SIG-M5 treated with dmso at 0.1 percent for 504 hours (cell line): ENCODE results near the gene SP2.
A peak's percentile ranks its signal among the peaks of the same experiment; 100 is the strongest.

ENCODE experiments used
- DNase-seq: peaks from one replicate; lab custom pipeline; 2025; ENCODE audit not compliant: unreplicated experiment; lab: John Stamatoyannopoulos, UW

The SP2 gene

GRCh38 chr17:47895856-47896671 lies at the start of gene SP2:
Gene SP2 (plus strand): TSS chr17:47896236. CDS start chr17:47896287, 51 bp downstream.
- peak; percentile 100 for DNase-seq

GRCh38 chr17:47846716-47847340 lies 49.2 kb upstream of the SP2 start:
- DNase-seq, result no peak

GRCh38 chr17:47847341-47848197 lies 48.5 kb upstream of the SP2 start:
- DNase-seq, result no peak

GRCh38 chr17:47848198-47848513 lies 47.9 kb upstream of the SP2 start:
- DNase-seq, result no peak

DNA sequence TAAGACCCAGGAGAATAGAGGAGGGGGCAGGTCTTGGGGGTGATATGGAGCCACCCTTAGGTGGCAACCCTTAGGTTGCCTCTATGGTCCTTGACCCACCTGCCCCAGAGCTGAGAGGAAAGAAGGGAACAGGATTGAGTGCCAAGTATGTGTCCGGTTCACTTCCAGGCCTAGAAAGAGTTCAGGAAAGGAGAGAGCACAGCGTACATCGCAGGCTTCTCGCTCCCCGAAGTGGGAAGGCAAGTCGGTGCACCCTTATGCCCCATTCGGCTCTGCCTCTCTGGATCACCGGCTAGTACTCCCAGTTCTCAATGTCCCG lies 45.7 kb upstream of the SP2 start:
- DNase-seq, result no peak

- peak; percentile 72 for DNase-seq
Observed at GRCh38 chr17:47850692-47851573, 45.1 kb upstream of the SP2 start, which contains the start of gene SP6. Gene SP6 (minus strand): TSS chr17:47851163. CDS start chr17:47848429, 2,734 bp downstream.

DNA sequence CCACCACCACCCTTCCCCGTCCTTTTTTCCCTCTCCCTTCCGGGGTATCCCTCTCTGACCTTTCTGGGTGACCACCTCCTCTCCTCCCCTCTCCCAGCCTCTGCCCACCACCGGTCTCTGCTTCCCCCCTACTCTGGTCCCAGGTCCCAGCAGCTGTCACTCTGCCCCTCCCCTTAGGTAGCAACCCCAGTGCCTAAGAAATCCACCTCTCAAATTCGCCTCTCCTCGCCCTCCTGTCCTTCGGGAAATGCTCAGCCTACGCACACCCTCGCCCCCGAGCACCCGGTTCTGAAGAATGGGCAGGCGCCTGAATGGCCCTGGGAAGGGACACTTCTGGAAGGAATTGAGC lies 44.3 kb upstream of the SP2 start:
- DNase-seq, result no peak

DNA sequence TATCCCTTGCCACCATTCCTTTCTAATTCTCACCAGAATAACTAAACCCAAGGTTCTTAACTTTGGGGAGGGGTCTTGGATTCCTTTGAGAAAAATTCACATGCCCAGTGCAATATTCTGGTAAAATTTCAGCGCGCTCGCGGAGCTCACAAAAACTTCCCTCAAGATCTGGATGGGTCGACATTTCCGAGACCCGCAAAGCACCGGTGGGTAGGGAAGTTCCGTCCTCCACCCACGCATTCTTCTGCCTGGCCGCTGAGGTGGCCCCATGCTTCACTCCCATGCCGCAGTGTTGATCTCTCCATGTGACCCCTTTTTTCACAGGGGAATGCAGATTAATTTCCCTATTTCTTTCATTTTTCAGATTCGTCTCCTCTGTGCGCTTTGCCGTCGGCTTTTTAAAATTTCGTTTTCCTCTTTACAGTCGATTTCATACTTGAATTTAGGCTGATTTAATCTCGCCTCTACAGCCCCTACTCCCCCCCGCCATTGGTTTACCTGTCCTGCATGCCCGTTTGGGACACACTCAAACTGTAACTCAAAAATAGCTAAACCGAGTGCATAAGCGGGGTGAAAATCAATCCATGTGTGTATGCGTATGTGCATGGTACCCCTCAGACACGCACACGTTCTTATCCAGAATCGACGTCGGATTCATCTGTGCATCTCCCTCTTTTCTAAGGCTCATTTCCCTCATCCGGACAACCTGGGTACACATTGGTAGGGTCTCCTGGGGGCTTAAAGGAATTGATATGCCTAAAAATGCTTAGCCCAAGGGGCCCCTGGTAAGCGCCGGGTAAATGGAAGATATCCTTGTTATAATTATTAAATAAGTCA lies 43.7 kb upstream of the SP2 start:
- DNase-seq, result no peak

- no peak for DNase-seq
Observed at GRCh38 chr17:47853616-47854015, 42.4 kb upstream of the SP2 start.

GRCh38 chr17:47855737-47856136 lies 40.3 kb upstream of the SP2 start:
- no peak for DNase-seq

GRCh38 chr17:47856830-47857229 lies 39.2 kb upstream of the SP2 start:
- DNase-seq, result no peak

DNA sequence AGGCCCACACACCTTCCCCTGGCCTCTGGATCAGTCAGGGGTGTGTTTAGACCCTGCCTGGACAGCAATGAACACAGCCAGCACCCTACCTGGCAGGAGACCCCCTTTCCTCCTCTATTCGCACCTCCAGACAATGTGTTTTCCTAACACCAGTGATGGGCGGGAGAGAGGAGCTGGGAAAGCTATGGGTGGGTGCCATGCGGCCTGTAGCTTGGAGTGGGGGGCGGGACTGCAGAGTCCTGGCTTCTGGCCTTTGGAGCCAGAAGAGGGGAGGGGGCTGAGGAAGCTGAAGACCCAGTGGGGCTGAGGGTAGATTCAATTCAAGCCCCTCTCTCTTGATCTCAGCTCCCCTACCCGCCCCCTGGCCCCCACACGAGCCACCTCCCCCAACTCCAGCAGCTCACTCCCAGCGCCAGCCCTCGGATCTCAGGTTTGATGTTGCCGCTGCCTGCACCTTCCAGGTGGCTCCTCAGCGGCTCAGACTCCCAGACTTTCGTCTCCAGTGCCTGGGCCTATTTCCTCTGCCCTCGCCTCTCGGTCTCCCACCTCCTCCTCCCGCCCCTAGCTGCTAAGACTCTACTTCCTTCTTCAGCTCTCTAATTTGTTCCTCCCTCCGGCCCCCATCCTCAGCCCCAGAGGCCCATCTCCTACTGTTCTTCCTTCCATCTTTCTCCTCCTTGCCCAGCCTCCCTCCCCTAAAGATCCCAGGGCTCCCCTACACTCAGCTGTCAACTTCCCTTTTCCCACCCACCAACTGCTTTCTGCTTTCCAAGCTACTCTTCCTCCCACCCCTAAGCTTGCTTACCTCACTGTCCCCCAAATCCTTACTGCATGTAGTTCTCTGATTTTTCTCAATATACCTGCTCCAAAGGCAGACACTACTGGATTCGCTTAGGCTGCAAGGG lies 38.2 kb upstream of the SP2 start:
- peak; percentile 33 for DNase-seq

GRCh38 chr17:47860386-47860785 lies 35.6 kb upstream of the SP2 start:
- no peak for DNase-seq

GRCh38 chr17:47862621-47863440 lies 33.2 kb upstream of the SP2 start:
- no peak for DNase-seq

GRCh38 chr17:47864791-47865216 lies 31.2 kb upstream of the SP2 start:
- no peak for DNase-seq

DNA sequence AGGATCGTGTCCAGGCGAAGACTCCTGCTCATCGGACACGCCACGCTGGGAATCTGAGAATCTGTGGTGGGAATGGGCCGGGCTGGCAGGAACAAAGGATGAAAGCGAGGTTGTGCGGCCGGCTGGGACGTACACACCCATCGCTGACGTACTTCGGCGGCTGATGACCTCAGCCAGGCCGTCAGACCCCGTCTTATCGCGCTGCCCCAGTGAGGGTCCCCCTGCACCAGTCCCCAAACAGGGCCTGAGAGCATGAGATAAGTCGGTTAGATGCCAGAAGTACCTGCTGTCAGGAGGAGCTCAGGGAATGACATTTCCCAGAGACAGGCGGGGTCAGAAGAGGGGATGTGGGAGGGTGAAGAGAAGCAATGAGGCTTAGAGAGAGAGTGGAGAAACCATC lies 29.1 kb upstream of the SP2 start:
- DNase-seq, result no peak

DNA sequence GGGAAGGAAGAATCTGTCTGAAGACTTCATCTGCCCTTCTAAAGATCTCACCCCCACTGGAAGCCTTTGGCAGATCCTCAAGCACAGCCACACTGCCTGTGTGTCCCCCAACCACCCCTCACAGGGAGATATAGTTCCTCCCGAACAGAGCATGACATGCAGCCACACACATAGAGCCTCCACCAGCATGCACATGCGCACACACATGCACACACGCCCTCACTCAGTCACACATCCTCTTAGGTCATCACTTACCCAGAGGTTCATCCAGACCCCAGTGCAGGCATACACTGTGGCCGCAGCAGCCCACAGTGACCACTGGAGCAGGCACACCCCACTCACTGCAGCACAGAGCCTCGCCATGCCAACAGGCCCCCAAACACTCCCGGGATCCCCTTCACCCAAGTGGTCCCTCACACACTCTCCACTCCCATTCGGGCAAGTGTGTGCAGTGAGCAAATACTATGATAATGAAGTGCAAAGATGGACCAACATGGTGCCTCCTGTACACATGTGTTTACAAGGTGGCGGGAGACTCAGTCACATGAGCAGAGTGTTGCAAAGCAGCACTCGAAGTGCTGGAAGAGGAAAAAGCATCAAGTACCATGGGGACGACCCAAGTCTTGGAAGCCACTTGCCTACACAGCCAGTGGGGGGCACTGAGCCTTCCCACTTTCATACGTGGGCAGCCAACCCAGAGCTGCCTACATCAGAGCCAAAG lies 28.1 kb upstream of the SP2 start:
- DNase-seq, result no peak

DNA sequence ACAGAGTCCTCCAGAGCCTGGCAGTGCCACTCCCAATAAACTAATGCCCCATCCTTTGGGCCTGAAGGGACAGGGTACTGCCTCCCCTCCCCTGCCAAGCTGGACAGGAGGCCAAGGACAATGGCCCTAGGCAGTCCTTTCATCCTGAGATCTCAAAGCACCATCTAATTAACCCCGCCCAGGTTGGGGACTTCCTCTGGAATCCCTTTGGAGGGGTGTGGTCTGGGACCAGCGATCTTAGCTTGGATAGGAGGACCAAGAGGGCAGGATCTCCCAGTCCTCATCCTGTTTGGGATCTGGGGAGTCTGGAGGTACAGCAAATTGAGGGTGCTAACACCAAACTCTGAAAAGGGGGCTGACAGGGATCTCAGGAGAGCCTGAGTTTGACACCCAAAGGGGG lies 26.9 kb upstream of the SP2 start:
- no peak for DNase-seq
